PC-9 (cell line): ENCODE data around the gene CHST11. TPM values are rescaled to one million over a fixed set of nuclear protein-coding genes. Genes with fewer than 3 reads are reported as not detected.

Source experiments
- BruUV-seq: library from RNA; stranded (reverse); fragments of 400-500 nt; replicated peaks from 2 replicates; lab custom pipeline; 2021; lab: Mats Ljungman, UMichigan
- CTCF ChIA-PET: fragments of 300-600 bp; sonication (Branson Sonifier 250); formaldehyde crosslinking; loops from one replicate; lab custom pipeline; 2022; ENCODE audit warnings: antibody characterized with exemption; lab: Charles Lee
- POLR2A ChIA-PET: fragments of 300-600 bp; sonication (Branson Sonifier 250); formaldehyde crosslinking; loops from one replicate; lab custom pipeline; 2022; ENCODE audit warnings: antibody characterized with exemption; ENCODE audit not compliant: unreplicated experiment; lab: Charles Lee
- DNase-seq, 2 experiments: peaks; one replicate each; pipeline versions ENCODE4 v3.0.0 to v3.0.0-alpha.2; 2015 to 2022; ENCODE audit warnings: mixed read lengths in 1 of 2
- H2AFZ ChIP-seq: fragments of 200-600 bp; sonication (generic); 2 replicates; pipeline ENCODE4 v1.8.1; 2017; ENCODE audit warnings: antibody characterized with exemption
- H3F3A ChIP-seq: fragments of 200-600 bp; sonication (generic); 2 replicates; pipeline ENCODE4 v1.8.1; 2017; ENCODE audit warnings: antibody characterized with exemption, mild to moderate bottlenecking, low read depth; ENCODE audit not compliant: insufficient read depth
- H3K27ac ChIP-seq: fragments of 200-600 bp; sonication (generic); 2 replicates; pipeline ENCODE4 v1.6.1; 2016; ENCODE audit warnings: mixed run types
- H3K27me3 ChIP-seq: fragments of 200-600 bp; sonication (generic); 2 replicates; pipeline ENCODE4 v1.6.1; 2016; ENCODE audit warnings: low read depth, mixed run types; ENCODE audit not compliant: insufficient read depth
- H3K36me3 ChIP-seq: fragments of 200-600 bp; sonication (generic); 2 replicates; pipeline ENCODE4 v1.6.1; 2016; ENCODE audit warnings: low read depth, mixed run types
- H3K4me1 ChIP-seq: fragments of 200-600 bp; sonication (generic); replicated peaks from 2 replicates; pipeline ENCODE4 v1.6.1; 2016; ENCODE audit warnings: mixed run types; ENCODE audit not compliant: insufficient read depth
- H3K4me2 ChIP-seq: fragments of 200-600 bp; sonication (generic); 2 replicates; pipeline ENCODE4 v1.6.1; 2017; ENCODE audit warnings: mixed run types
- H3K4me3 ChIP-seq: fragments of 200-600 bp; sonication (generic); 2 replicates; pipeline ENCODE4 v1.6.1; 2016; ENCODE audit warnings: mixed run types
- H3K79me2 ChIP-seq: fragments of 200-600 bp; sonication (generic); 2 replicates; pipeline ENCODE4 v1.6.1; 2017; ENCODE audit warnings: low read depth, mixed run types
- H3K9me2 ChIP-seq: fragments of 200-600 bp; sonication (generic); 2 replicates; pipeline ENCODE4 v1.8.1; 2017; ENCODE audit warnings: mild to moderate bottlenecking; ENCODE audit not compliant: insufficient read depth
- H3K9me3 ChIP-seq: fragments of 200-600 bp; sonication (generic); 2 replicates; pipeline ENCODE4 v1.8.1; 2016; ENCODE audit warnings: low read depth; ENCODE audit not compliant: insufficient read depth
- H4K20me1 ChIP-seq: fragments of 200-600 bp; sonication (generic); 2 replicates; pipeline ENCODE4 v1.8.1; 2017; ENCODE audit not compliant: insufficient read depth
- EZH2 ChIP-seq: fragments of 200-600 bp; sonication (generic); IDR thresholded peaks from 2 replicates; pipeline ENCODE4 v1.8.0; 2017; ENCODE audit warnings: antibody characterized with exemption, low read depth
- intact Hi-C: fragments of 100-400 bp; cut with micrococcal nuclease; formaldehyde crosslinking; loops from one replicate; pipeline ENCODE4 v1.10.0; 2022; ENCODE audit not compliant: unreplicated experiment
- total RNA-seq: library from RNA; stranded (reverse); gene quantifications from 2 replicates; pipeline ENCODE4 v1.2.3, GENCODE V29; 2021
- TF ChIP-seq, protein P1 (sequence below): fragments of 200-600 bp; sonication (generic); conservative IDR thresholded peaks from 2 replicates; pipeline ENCODE4 v1.6.1; 2017; ENCODE audit warnings: mixed run types, antibody characterized with exemption, mild to moderate bottlenecking, moderate library complexity

CHST11 gene
- total RNA-seq, 1 experiment from 2014 or later = 39.9 TPM

GRCh38 chr12:104669851-104670337 is 213.1 kb downstream of the CHST11 start:
- TF ChIP-seq, protein P1, sequence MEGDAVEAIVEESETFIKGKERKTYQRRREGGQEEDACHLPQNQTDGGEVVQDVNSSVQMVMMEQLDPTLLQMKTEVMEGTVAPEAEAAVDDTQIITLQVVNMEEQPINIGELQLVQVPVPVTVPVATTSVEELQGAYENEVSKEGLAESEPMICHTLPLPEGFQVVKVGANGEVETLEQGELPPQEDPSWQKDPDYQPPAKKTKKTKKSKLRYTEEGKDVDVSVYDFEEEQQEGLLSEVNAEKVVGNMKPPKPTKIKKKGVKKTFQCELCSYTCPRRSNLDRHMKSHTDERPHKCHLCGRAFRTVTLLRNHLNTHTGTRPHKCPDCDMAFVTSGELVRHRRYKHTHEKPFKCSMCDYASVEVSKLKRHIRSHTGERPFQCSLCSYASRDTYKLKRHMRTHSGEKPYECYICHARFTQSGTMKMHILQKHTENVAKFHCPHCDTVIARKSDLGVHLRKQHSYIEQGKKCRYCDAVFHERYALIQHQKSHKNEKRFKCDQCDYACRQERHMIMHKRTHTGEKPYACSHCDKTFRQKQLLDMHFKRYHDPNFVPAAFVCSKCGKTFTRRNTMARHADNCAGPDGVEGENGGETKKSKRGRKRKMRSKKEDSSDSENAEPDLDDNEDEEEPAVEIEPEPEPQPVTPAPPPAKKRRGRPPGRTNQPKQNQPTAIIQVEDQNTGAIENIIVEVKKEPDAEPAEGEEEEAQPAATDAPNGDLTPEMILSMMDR = no peak
- no peak for TF ChIP-seq EZH2
- Histone ChIP-seq H3K79me2 (peaks cover 68% of the 10 kb centered on the region), H3K4me1 (peaks cover 67% of the 10 kb centered on the region), H3K36me3 (peaks cover 8% of the 10 kb centered on the region; the same call in 1 of the 2 replicates), H3K27me3 (no peaks in the 10 kb centered on the region), H4K20me1 (no peaks in the 10 kb centered on the region), H3K4me2 (peak overlapping the region; percentile 74), H3F3A (peaks cover 44% of the 10 kb centered on the region), H3K9me3 (no peaks in the 10 kb centered on the region), H3K9me2 (no peaks in the 10 kb centered on the region), H3K4me3 (no peak overlapping the region), H2AFZ (no peak overlapping the region), H3K27ac (peak overlapping the region; percentile 98)
- no TSS peak for BruUV-seq
- intact Hi-C loops = loop anchor here (5.0 to 10.0 kb wide), 2 partner anchors 207 to 285 kb away; partner anchors contain the start of gene SLC41A2
- ChIA-PET CTCF (no interaction called here), POLR2A (no interaction called here)
- no peak for DNase-seq

- BruUV-seq = no TSS peak
- H3F3A ChIP-seq = peaks cover 43% of the 10 kb centered on the region
- H3K27me3 ChIP-seq = no peaks in the 10 kb centered on the region
- ChIA-PET CTCF (no interaction called here), POLR2A (no interaction called here)
- H3K4me3 ChIP-seq = peak overlapping the region; percentile 13; the same call in 1 of the 2 replicates
- peaks cover 70% of the 10 kb centered on the region for H3K4me1 ChIP-seq
- no peak overlapping the region for H2AFZ ChIP-seq
- peaks cover 8% of the 10 kb centered on the region; the same call in 1 of the 2 replicates for H3K36me3 ChIP-seq
- peaks cover 72% of the 10 kb centered on the region for H3K79me2 ChIP-seq
- peak overlapping the region; percentile 74 for H3K4me2 ChIP-seq
- H3K27ac ChIP-seq = peak overlapping the region; percentile 98
- TF ChIP-seq EZH2 = no peak
- TF ChIP-seq, protein P1 = no peak
- DNase-seq = peak in 1 of 2 experiments; percentile 40
- H4K20me1 ChIP-seq = no peaks in the 10 kb centered on the region; the same call in 1 of the 2 replicates
- intact Hi-C loops = loop anchor here (1.0 to 10.0 kb wide), 3 partner anchors 82 to 284 kb away; partner anchors contain the start of gene SLC41A2
- no peaks in the 10 kb centered on the region for H3K9me2 ChIP-seq
- H3K9me3 ChIP-seq = no peaks in the 10 kb centered on the region
These were observed 214.0 kb downstream of the CHST11 start for GRCh38 chr12:104670439-104671408.

DNA sequence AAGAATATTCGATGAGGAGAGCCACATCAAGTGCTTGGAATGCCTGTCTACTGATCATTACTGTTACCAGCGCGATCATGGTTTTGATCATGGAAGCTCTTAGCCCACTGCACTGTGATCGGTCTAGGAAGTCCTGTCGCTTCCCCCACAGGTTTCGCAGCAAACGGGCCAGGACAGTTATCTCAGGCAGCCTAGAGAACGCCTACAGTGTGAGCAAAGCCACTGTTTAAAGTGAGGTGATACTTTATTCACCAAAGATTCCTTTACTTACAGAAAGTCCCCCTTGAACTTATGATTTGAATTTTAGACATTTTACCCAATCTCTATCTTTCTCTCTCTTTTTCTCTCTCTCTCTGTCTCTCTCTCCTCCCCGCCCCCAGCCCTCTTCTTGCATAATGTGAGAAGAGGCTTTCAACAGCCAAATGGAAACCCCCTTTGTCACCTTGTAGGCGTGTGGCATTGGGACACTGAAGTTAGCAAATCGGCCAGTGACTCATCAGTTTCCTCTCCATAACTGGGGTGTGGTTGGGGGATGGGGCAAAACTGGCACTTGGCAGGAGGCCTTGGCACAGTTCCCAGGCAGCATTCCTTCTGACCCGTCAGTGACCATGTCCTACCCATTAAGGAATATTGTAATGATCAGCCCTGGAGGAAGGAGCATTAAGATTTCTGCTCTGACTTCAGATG is 214.8 kb downstream of the CHST11 start:
- H3K4me2 ChIP-seq = peak overlapping the region; percentile 75
- intact Hi-C loops = loop anchor here (1.0 to 10.0 kb wide), 3 partner anchors 83 to 283 kb away; partner anchors contain the start of gene SLC41A2

More for the DNA sequence above, 214.8 kb downstream of the CHST11 start:
- no peaks in the 10 kb centered on the region for H3K9me2 ChIP-seq
- peak overlapping the region; percentile 98 for H3K27ac ChIP-seq
- no peak overlapping the region for H2AFZ ChIP-seq
- TSS peak; percentile 73 for BruUV-seq
- TF ChIP-seq EZH2 = no peak
- TF ChIP-seq, protein P1 = no peak
- H4K20me1 ChIP-seq = no peaks in the 10 kb centered on the region; the same call in 1 of the 2 replicates
- H3K4me1 ChIP-seq = peaks cover 79% of the 10 kb centered on the region
- peak; percentile 97 for DNase-seq
- no peaks in the 10 kb centered on the region for H3K27me3 ChIP-seq
- H3F3A ChIP-seq = peaks cover 49% of the 10 kb centered on the region
- CTCF ChIA-PET = no interaction called here
- POLR2A ChIA-PET = interaction anchor here (0.5 to 0.6 kb wide), 2 partner anchors 21 to 68 kb away, joined by 3 to 4 read pairs; no protein-coding TSS in a partner anchor
- H3K36me3 ChIP-seq = peaks cover 8% of the 10 kb centered on the region; the same call in 1 of the 2 replicates
- H3K4me3 ChIP-seq = peak overlapping the region; percentile 13; the same call in 1 of the 2 replicates
- peaks cover 80% of the 10 kb centered on the region for H3K79me2 ChIP-seq
- no peaks in the 10 kb centered on the region for H3K9me3 ChIP-seq
